PC-3 (cell line): ENCODE data around the gene FRMD5. TPM values are rescaled to one million over a fixed set of nuclear protein-coding genes. Genes with fewer than 3 reads are reported as not detected.

Experiments
- ATAC-seq: fragments of 200-7000 bp; cut with Tn5 transposase; 2 replicates; pipeline ENCODE4 v1.9.1; 2020; ENCODE audit warnings: mild to moderate bottlenecking, moderate library complexity
- BruUV-seq: library from RNA; stranded (reverse); fragments of 400-500 nt; replicated peaks from 2 replicates; lab custom pipeline; 2021; lab: Mats Ljungman, UMichigan
- CTCF ChIA-PET: fragments of 300-600 bp; sonication (Branson Sonifier 250); formaldehyde crosslinking; loops from one replicate; lab custom pipeline; 2022; ENCODE audit warnings: antibody characterized with exemption; lab: Charles Lee
- POLR2A ChIA-PET: fragments of 300-600 bp; sonication (Branson Sonifier 250); formaldehyde crosslinking; loops from one replicate; lab custom pipeline; 2022; ENCODE audit warnings: antibody characterized with exemption; ENCODE audit not compliant: unreplicated experiment; lab: Charles Lee
- DNase-seq: peaks from one replicate; pipeline ENCODE4 v3.0.0-alpha.2; 2015
- H2AFZ ChIP-seq: fragments of 300-600 bp; sonication (generic); 2 replicates; pipeline ENCODE4 v1.6.0; 2016; ENCODE audit warnings: antibody characterized with exemption, low read length
- H3F3A ChIP-seq: fragments of 300-600 bp; sonication (generic); one replicate; pipeline ENCODE4 v1.6.0; 2017; ENCODE audit warnings: antibody characterized with exemption, low read length, control low read depth, mild to moderate bottlenecking; ENCODE audit not compliant: unreplicated experiment
- H3K27ac ChIP-seq: fragments of 300-600 bp; sonication (generic); 2 replicates; pipeline ENCODE4 v1.5.1; 2016; ENCODE audit warnings: mild to moderate bottlenecking, low read length
- H3K27me3 ChIP-seq: fragments of 300-600 bp; sonication (generic); 2 replicates; pipeline ENCODE4 v1.6.1; 2016; ENCODE audit warnings: low read length, mixed read lengths
- H3K36me3 ChIP-seq: fragments of 300-600 bp; sonication (generic); 2 replicates; pipeline ENCODE4 v1.6.1; 2016; ENCODE audit warnings: low read depth, mixed run types, low read length, mixed read lengths
- H3K4me1 ChIP-seq: fragments of 300-600 bp; sonication (generic); 2 replicates; pipeline ENCODE4 v1.5.1; 2016; ENCODE audit warnings: low read length; ENCODE audit not compliant: insufficient read depth
- H3K4me2 ChIP-seq: fragments of 300-600 bp; sonication (generic); 2 replicates; pipeline ENCODE4 v1.6.0; 2016; ENCODE audit warnings: low read length
- H3K4me3 ChIP-seq: fragments of 300-600 bp; sonication (generic); 2 replicates; pipeline ENCODE4 v1.5.1; 2016; ENCODE audit warnings: mild to moderate bottlenecking, low read length, mixed read lengths
- H3K79me2 ChIP-seq: fragments of 300-600 bp; sonication (generic); 2 replicates; pipeline ENCODE4 v1.6.1; 2017; ENCODE audit warnings: low read length, mixed read lengths
- H3K9ac ChIP-seq: fragments of 300-600 bp; sonication (generic); 2 replicates; pipeline ENCODE4 v1.6.0; 2016; ENCODE audit warnings: mild to moderate bottlenecking, low read length
- H3K9me2 ChIP-seq: fragments of 300-600 bp; sonication (generic); replicated peaks from 2 replicates; pipeline ENCODE4 v1.6.1; 2016; ENCODE audit warnings: mixed run types, low read length, mixed read lengths
- H3K9me3 ChIP-seq: fragments of 300-600 bp; sonication (generic); 2 replicates; pipeline ENCODE4 v1.6.1; 2016; ENCODE audit warnings: low read length, mixed read lengths
- H4K20me1 ChIP-seq: fragments of 300-600 bp; sonication (generic); 2 replicates; pipeline ENCODE4 v1.6.1; 2016; ENCODE audit warnings: low read length, mixed read lengths
- EZH2 ChIP-seq: fragments of 300-600 bp; sonication (generic); IDR thresholded peaks from one replicate; pipeline ENCODE4 v1.6.1; 2017; ENCODE audit warnings: antibody characterized with exemption, mild to moderate bottlenecking, low read length; ENCODE audit not compliant: unreplicated experiment
- EZH2phosphoT487 ChIP-seq: fragments of 300-600 bp; sonication (generic); IDR thresholded peaks from 2 replicates; pipeline ENCODE4 v1.6.1; 2018; ENCODE audit warnings: mild to moderate bottlenecking, antibody characterized with exemption, low read length, borderline replicate concordance
- intact Hi-C: fragments of 100-400 bp; cut with micrococcal nuclease; formaldehyde crosslinking; loops from 2 replicates; pipeline ENCODE4 v1.9.0; 2023
- total RNA-seq: library from RNA; depleted of rRNA; stranded (reverse); fragments of >200 nt; gene quantifications from 2 replicates; pipeline ENCODE4 v1.2.3, GENCODE V29; 2014
- TF ChIP-seq, protein P1 (sequence below): fragments of 300-600 bp; sonication (generic); conservative IDR thresholded peaks from 2 replicates; pipeline ENCODE4 v1.5.1; 2017; ENCODE audit warnings: antibody characterized with exemption, low read depth, mild to moderate bottlenecking, low read length

The FRMD5 gene
- total RNA-seq, 1 experiment from 2014 or later = 8.7 TPM

DNA sequence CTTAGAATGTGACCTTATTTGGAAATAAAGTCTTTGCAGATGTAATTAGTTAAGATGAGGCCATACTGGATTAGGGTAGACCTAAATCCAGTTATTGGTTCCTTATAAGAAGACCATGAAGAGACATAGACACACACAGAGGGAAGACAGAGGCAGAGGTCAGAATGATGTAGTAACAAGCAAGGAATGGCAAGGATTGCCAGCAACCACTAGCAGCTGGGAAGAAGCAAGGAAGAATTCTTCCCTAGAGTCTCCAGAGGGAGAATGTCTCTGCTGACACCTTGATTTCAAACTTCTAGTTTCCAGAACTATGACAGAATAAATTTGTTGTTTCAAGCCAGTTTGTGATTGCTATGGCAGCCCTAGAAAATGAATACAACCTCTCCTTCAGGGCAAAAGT is 251.6 kb downstream of the FRMD5 start:
- TF ChIP-seq, protein P1, sequence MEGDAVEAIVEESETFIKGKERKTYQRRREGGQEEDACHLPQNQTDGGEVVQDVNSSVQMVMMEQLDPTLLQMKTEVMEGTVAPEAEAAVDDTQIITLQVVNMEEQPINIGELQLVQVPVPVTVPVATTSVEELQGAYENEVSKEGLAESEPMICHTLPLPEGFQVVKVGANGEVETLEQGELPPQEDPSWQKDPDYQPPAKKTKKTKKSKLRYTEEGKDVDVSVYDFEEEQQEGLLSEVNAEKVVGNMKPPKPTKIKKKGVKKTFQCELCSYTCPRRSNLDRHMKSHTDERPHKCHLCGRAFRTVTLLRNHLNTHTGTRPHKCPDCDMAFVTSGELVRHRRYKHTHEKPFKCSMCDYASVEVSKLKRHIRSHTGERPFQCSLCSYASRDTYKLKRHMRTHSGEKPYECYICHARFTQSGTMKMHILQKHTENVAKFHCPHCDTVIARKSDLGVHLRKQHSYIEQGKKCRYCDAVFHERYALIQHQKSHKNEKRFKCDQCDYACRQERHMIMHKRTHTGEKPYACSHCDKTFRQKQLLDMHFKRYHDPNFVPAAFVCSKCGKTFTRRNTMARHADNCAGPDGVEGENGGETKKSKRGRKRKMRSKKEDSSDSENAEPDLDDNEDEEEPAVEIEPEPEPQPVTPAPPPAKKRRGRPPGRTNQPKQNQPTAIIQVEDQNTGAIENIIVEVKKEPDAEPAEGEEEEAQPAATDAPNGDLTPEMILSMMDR = no peak
- no peak for TF ChIP-seq EZH2
- TF ChIP-seq EZH2phosphoT487 = no peak
- POLR2A ChIA-PET = no interaction called here
- H3K79me2 ChIP-seq = no peaks in the 10 kb centered on the region
- ATAC-seq (no peak), DNase-seq (no peak)
- no peak overlapping the region for H3K4me3 ChIP-seq
- no peaks in the 10 kb centered on the region for H3K36me3 ChIP-seq
- H3K9ac ChIP-seq = no peak overlapping the region
- H3K9me2 ChIP-seq = no peaks in the 10 kb centered on the region
- intact Hi-C loops = no loop called here
- H4K20me1 ChIP-seq = no peaks in the 10 kb centered on the region
- H2AFZ ChIP-seq = no peak overlapping the region
- no peak overlapping the region for H3K4me2 ChIP-seq
- H3K27me3 ChIP-seq = no peaks in the 10 kb centered on the region
- no peaks in the 10 kb centered on the region for H3K9me3 ChIP-seq
- CTCF ChIA-PET = no interaction called here
- H3K4me1 ChIP-seq = no peaks in the 10 kb centered on the region
- no TSS peak for BruUV-seq
- no peak overlapping the region for H3K27ac ChIP-seq
- H3F3A ChIP-seq = no peaks in the 10 kb centered on the region

DNA sequence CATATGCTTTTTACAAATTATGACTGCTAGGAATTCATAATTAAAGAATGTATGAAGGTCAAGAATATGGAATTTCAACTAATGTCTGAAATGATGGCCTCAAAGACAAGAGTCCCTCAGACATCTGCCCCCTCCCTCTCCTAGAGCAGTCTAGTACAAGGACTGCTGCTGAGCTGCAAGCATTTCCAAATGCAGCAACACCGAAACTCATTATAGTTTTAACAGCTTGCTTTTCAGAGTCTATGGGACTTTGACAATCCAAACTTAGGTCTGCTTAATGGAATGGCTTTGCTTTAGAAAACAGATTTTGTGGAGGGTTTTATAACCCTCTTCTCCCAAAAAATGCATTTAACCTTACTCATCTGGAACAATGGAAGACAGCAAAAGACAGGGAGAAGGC is 252.9 kb downstream of the FRMD5 start:
- Histone ChIP-seq H3K27ac (no peak overlapping the region), H3K9me2 (no peaks in the 10 kb centered on the region), H3K27me3 (no peaks in the 10 kb centered on the region), H3K4me3 (no peak overlapping the region), H3K9ac (no peak overlapping the region), H3K36me3 (no peaks in the 10 kb centered on the region), H3K9me3 (no peaks in the 10 kb centered on the region), H3F3A (no peaks in the 10 kb centered on the region), H2AFZ (no peak overlapping the region), H3K79me2 (no peaks in the 10 kb centered on the region), H3K4me1 (no peaks in the 10 kb centered on the region), H4K20me1 (no peaks in the 10 kb centered on the region), H3K4me2 (no peak overlapping the region)
- intact Hi-C loops = no loop called here
- DNase-seq (no peak), ATAC-seq (no peak)
- TF ChIP-seq EZH2 (no peak), EZH2phosphoT487 (no peak)
- TF ChIP-seq, protein P1 = no peak
- POLR2A ChIA-PET = no interaction called here
- no TSS peak for BruUV-seq
- CTCF ChIA-PET = interaction anchor here (0.6 kb wide), 1 partner anchor 48 kb away, joined by 3 read pairs; no protein-coding TSS in a partner anchor

DNA sequence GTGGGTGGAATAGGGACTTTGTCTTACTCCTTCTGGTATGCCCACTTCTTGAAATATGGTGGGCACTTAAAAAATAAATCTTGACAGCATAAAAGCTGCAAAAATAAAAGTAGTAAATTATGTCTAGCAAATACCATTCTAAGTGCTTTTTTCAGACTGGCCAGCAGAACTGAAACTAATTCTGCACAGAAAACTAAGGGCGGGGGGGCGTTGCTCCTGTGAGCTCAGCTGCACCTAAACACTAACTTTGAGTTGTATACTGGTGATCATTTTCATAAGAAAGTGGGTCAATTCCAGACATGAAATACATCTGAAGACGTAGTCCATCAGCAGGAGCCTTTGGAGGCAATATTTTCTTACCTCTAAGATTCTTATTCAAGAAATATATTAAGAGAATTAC is 253.5 kb downstream of the FRMD5 start:
- intact Hi-C loops = no loop called here
- no peak for TF ChIP-seq EZH2phosphoT487
- TF ChIP-seq, protein P1 = no peak
- TF ChIP-seq EZH2 = no peak
- no peaks in the 10 kb centered on the region for H3K79me2 ChIP-seq
- no peaks in the 10 kb centered on the region for H3K9me2 ChIP-seq
- POLR2A ChIA-PET = no interaction called here
- DNase-seq (no peak), ATAC-seq (no peak)
- no peaks in the 10 kb centered on the region for H3K4me1 ChIP-seq
- H3K36me3 ChIP-seq = no peaks in the 10 kb centered on the region
- H3K4me2 ChIP-seq = no peak overlapping the region
- no TSS peak for BruUV-seq
- H3K9me3 ChIP-seq = no peaks in the 10 kb centered on the region
- H3K27ac ChIP-seq = no peak overlapping the region
- no peaks in the 10 kb centered on the region for H3K27me3 ChIP-seq
- H3K9ac ChIP-seq = no peak overlapping the region
- CTCF ChIA-PET = interaction anchor here (0.6 kb wide), 1 partner anchor 49 kb away, joined by 3 read pairs; no protein-coding TSS in a partner anchor
- H2AFZ ChIP-seq = no peak overlapping the region
- no peak overlapping the region for H3K4me3 ChIP-seq
- H4K20me1 ChIP-seq = no peaks in the 10 kb centered on the region
- no peaks in the 10 kb centered on the region for H3F3A ChIP-seq
